ENCODE results near the gene MGST2. TPM values are rescaled to one million over a fixed set of nuclear protein-coding genes. Genes with fewer than 3 reads are reported as not detected.
"Not testable (repeated sequence)": the region's sequence is repeated elsewhere in the genome, so short reads cannot be mapped to it uniquely, and the experiment has no call there.

MGST2 gene
- total RNA-seq, 1 experiment from 2014 or later = 81.8 TPM

DNA sequence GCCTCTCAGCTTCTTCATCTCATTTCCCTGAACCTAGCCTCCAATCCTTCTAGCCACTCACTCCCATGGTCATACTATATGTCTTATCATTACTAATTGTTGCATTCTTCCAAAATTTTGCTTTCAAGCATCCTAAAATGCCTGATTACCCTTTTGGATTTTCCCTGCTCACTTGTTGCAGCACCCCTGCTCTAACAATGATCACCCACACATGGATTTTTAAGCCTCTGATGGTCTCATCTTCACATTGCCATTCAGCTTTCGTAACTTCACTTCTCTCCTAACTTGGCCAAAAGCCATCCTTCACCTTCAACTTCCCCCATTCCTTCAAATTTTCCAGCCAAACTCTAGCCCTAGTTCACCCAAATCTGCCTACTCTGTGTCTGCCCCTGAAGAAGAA lies 33.8 kb upstream of the MGST2 start:
- H3K9me2 ChIP-seq (ENCODE audit: insufficient read depth) = no peaks in the 10 kb centered on the region; the same call in 1 of the 2 replicates
- no peaks in the 10 kb centered on the region for H3K36me3 ChIP-seq (ENCODE audit: low read depth)
- no peaks in the 10 kb centered on the region for H3K79me2 ChIP-seq (ENCODE audit: low read depth)
- CTCF ChIA-PET = no interaction called here
- H3K27ac ChIP-seq = no peak overlapping the region
- POLR2A ChIA-PET (ENCODE audit: unreplicated experiment) = no interaction called here
- no peak overlapping the region for H3K4me2 ChIP-seq
- no TSS peak for BruUV-seq (replicated peaks)
- no peaks in the 10 kb centered on the region for H4K20me1 ChIP-seq (ENCODE audit: insufficient read depth)
- peaks cover 11% of the 10 kb centered on the region for H3K4me1 ChIP-seq (replicated peaks; ENCODE audit: insufficient read depth)
- no peak overlapping the region for H2AFZ ChIP-seq
- H3K4me3 ChIP-seq = no peak overlapping the region
- no peak for TF ChIP-seq EZH2 (IDR thresholded peaks at IDR 0.05; ENCODE audit: low read depth)
- TF ChIP-seq, protein P1, sequence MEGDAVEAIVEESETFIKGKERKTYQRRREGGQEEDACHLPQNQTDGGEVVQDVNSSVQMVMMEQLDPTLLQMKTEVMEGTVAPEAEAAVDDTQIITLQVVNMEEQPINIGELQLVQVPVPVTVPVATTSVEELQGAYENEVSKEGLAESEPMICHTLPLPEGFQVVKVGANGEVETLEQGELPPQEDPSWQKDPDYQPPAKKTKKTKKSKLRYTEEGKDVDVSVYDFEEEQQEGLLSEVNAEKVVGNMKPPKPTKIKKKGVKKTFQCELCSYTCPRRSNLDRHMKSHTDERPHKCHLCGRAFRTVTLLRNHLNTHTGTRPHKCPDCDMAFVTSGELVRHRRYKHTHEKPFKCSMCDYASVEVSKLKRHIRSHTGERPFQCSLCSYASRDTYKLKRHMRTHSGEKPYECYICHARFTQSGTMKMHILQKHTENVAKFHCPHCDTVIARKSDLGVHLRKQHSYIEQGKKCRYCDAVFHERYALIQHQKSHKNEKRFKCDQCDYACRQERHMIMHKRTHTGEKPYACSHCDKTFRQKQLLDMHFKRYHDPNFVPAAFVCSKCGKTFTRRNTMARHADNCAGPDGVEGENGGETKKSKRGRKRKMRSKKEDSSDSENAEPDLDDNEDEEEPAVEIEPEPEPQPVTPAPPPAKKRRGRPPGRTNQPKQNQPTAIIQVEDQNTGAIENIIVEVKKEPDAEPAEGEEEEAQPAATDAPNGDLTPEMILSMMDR (conservative IDR thresholded peaks at IDR 0.05) = no peak
- intact Hi-C loops (cut with micrococcal nuclease; ENCODE audit: unreplicated experiment) = no loop called here
- no peaks in the 10 kb centered on the region for H3K9me3 ChIP-seq (ENCODE audit: insufficient read depth, low read depth)
- no peaks in the 10 kb centered on the region for H3K27me3 ChIP-seq (ENCODE audit: insufficient read depth, low read depth)
- DNase-seq = no peak
- H3F3A ChIP-seq (ENCODE audit: insufficient read depth, low read depth) = no peaks in the 10 kb centered on the region

DNA sequence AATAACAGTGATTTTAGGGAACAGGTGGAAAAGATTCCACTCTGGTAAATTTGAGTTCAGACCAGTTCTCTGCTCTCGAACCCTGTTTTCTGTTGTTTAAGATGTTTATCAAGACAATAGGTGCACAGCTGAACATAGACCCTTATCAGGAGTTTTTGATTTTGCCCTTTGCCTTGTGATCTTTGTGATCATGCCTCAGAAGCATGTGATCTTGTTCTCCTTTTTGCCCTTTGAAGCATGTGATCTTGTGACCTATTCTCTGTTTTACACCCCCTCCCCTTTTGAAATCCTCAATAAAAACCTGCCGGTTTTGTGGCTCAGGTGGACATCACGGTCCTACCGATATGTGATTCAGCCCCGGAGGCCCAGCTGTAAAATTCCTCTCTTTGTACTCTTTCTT lies 32.9 kb upstream of the MGST2 start:
- DNase-seq; H3F3A ChIP-seq (ENCODE audit: insufficient read depth, low read depth); POLR2A ChIA-PET (ENCODE audit: unreplicated experiment); H3K9me2 ChIP-seq (ENCODE audit: insufficient read depth); CTCF ChIA-PET; H3K36me3 ChIP-seq (ENCODE audit: low read depth); H3K27ac ChIP-seq; H3K79me2 ChIP-seq (ENCODE audit: low read depth); BruUV-seq (replicated peaks); H4K20me1 ChIP-seq (ENCODE audit: insufficient read depth); H3K27me3 ChIP-seq (ENCODE audit: insufficient read depth, low read depth); H2AFZ ChIP-seq; H3K9me3 ChIP-seq (ENCODE audit: insufficient read depth, low read depth); intact Hi-C loops (cut with micrococcal nuclease; ENCODE audit: unreplicated experiment); H3K4me2 ChIP-seq; H3K4me3 ChIP-seq: not testable (repeated sequence)
- H3K4me1 ChIP-seq (replicated peaks; ENCODE audit: insufficient read depth) = peaks cover 11% of the 10 kb centered on the region

DNA sequence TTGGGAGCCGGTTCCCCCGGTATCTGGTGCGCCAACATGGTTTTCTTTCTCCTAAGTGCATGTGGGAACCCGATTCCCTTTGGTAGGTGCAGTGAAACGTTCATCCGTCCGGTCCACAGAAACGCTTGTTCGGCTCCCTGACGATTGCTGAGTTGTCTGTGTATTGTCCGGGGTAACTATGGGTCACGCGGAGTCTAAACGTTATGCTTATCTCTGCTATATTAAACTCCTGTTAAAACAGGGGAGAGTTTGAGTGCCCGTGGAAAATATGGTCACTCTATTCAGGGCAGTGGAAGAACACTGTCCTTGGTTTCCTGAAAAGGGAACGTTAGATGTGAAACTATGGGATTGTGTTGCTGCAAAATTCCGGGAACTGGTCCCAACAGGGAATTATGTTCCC lies 32.4 kb upstream of the MGST2 start:
- Histone ChIP-seq H3K27me3 (ENCODE audit: insufficient read depth, low read depth) (no peaks in the 10 kb centered on the region), H3K4me3 (no peak overlapping the region), H3K4me2 (no peak overlapping the region), H3K36me3 (ENCODE audit: low read depth) (no peaks in the 10 kb centered on the region), H4K20me1 (ENCODE audit: insufficient read depth) (no peaks in the 10 kb centered on the region), H3K9me2 (ENCODE audit: insufficient read depth) (no peaks in the 10 kb centered on the region; the same call in 1 of the 2 replicates), H3K9me3 (ENCODE audit: insufficient read depth, low read depth) (peaks cover 5% of the 10 kb centered on the region; the same call in 1 of the 2 replicates), H3K27ac (no peak overlapping the region), H3K4me1 (replicated peaks; ENCODE audit: insufficient read depth) (peaks cover 11% of the 10 kb centered on the region), H3F3A (ENCODE audit: insufficient read depth, low read depth) (no peaks in the 10 kb centered on the region), H2AFZ (no peak overlapping the region), H3K79me2 (ENCODE audit: low read depth) (no peaks in the 10 kb centered on the region)
- intact Hi-C loops (cut with micrococcal nuclease; ENCODE audit: unreplicated experiment) = no loop called here
- BruUV-seq (replicated peaks) = no TSS peak
- no peak for TF ChIP-seq EZH2 (IDR thresholded peaks at IDR 0.05; ENCODE audit: low read depth)
- TF ChIP-seq, protein P1 (conservative IDR thresholded peaks at IDR 0.05) = no peak
- ChIA-PET CTCF (interaction anchor here (0.8 kb wide), 1 partner anchor 26 kb away, joined by 3 read pairs; no protein-coding TSS in a partner anchor), POLR2A (ENCODE audit: unreplicated experiment) (no interaction called here)
- no peak for DNase-seq

DNA sequence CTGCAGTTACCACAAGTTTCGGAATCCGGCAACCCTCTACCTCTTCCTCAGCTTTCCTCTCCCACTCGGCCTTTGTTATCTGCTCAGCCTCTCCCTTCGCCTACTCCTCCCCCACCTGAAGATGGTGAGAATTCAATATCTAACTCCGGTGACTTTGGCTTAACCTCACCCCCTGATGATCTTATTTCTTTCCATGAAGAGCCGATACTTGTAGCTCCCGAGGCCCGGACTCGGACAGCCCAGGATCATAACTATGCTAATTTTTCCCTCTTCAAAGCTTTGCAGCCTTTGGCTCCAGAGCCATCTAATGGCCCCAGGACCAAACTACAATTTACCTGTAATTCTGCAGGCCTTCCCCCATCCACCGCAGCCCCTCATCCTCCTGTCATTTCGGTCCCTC lies 32.0 kb upstream of the MGST2 start:
- no peak overlapping the region for H3K4me2 ChIP-seq
- no peak overlapping the region for H2AFZ ChIP-seq
- no peaks in the 10 kb centered on the region for H3F3A ChIP-seq (ENCODE audit: insufficient read depth, low read depth)
- no peaks in the 10 kb centered on the region for H4K20me1 ChIP-seq (ENCODE audit: insufficient read depth)
- H3K27ac ChIP-seq = no peak overlapping the region
- intact Hi-C loops (cut with micrococcal nuclease; ENCODE audit: unreplicated experiment) = no loop called here
- H3K36me3 ChIP-seq (ENCODE audit: low read depth) = no peaks in the 10 kb centered on the region
- no peaks in the 10 kb centered on the region; the same call in 1 of the 2 replicates for H3K9me2 ChIP-seq (ENCODE audit: insufficient read depth)
- TF ChIP-seq, protein P1 (conservative IDR thresholded peaks at IDR 0.05) = 0 out of 2 replicates have a peak, but pooled peaks have one; percentile 25
- TF ChIP-seq EZH2 (IDR thresholded peaks at IDR 0.05; ENCODE audit: low read depth) = no peak
- ChIA-PET CTCF (interaction anchor here (0.8 kb wide), 1 partner anchor 27 kb away, joined by 3 read pairs; no protein-coding TSS in a partner anchor), POLR2A (ENCODE audit: unreplicated experiment) (no interaction called here)
- H3K27me3 ChIP-seq (ENCODE audit: insufficient read depth, low read depth) = no peaks in the 10 kb centered on the region
- H3K9me3 ChIP-seq (ENCODE audit: insufficient read depth, low read depth) = peaks cover 8% of the 10 kb centered on the region; the same call in 1 of the 2 replicates
- H3K4me3 ChIP-seq = no peak overlapping the region
- no TSS peak for BruUV-seq (replicated peaks)
- H3K79me2 ChIP-seq (ENCODE audit: low read depth) = no peaks in the 10 kb centered on the region
- H3K4me1 ChIP-seq (replicated peaks; ENCODE audit: insufficient read depth) = peaks cover 11% of the 10 kb centered on the region
- no peak for DNase-seq
